Stimulated activated CD4-positive, alpha-beta T cell treated with anti-CD3 and anti-CD28 coated beads, Interleukin-15, amount 100 ng/mL, for 1 hour (primary cell): Measurements from ENCODE around the gene CBARP.

Source experiments
- DNase-seq, 2 donors: peaks; one replicate each; pipeline ENCODE4 v3.0.0-alpha.2; 2020; ENCODE audit warnings: low read depth in 1 of 2, low spot score in 1 of 2

The CBARP gene

GRCh38 chr19:1237754-1238368 is at the start of gene CBARP:
Gene CBARP, minus strand, starts transcription at chr19:1238005. Its CDS starts 1,905 bp downstream, at chr19:1236100.
- DNase-seq, result no peak

- DNase-seq, result no peak
These were observed 48.9 kb upstream of the CBARP start for GRCh38 chr19:1286487-1287353.

- DNase-seq, result no peak
These were observed 48.0 kb upstream of the CBARP start, which contains the start of gene EFNA2 for GRCh38 chr19:1285737-1286360. Gene EFNA2, plus strand, starts transcription at chr19:1285873. Its CDS starts 296 bp downstream, at chr19:1286169.

GRCh38 chr19:1284979-1285736 is 47.4 kb upstream of the CBARP start:
- DNase-seq, result no peak

GRCh38 chr19:1284293-1284978 is 46.6 kb upstream of the CBARP start:
- no peak for DNase-seq

- DNase-seq, result no peak
These were observed 46.1 kb upstream of the CBARP start for GRCh38 chr19:1283917-1284292.

GRCh38 chr19:1283207-1283916 is 45.6 kb upstream of the CBARP start:
- no peak for DNase-seq

GRCh38 chr19:1282588-1283206 is 44.9 kb upstream of the CBARP start:
- DNase-seq, result no peak

- no peak for DNase-seq
These were observed 43.9 kb upstream of the CBARP start for GRCh38 chr19:1281569-1282287.

GRCh38 chr19:1280636-1281568 is 43.1 kb upstream of the CBARP start:
- no peak for DNase-seq

- DNase-seq, result peak; percentile 55 to 67
These were observed 42.1 kb upstream of the CBARP start for GRCh38 chr19:1279782-1280341.

GRCh38 chr19:1278713-1279660 is 41.2 kb upstream of the CBARP start:
- no peak for DNase-seq

- DNase-seq, result no peak
These were observed 40.3 kb upstream of the CBARP start for GRCh38 chr19:1278074-1278473.

- DNase-seq, result no peak
These were observed 39.3 kb upstream of the CBARP start for GRCh38 chr19:1277061-1277460.

- DNase-seq, result no peak
These were observed 38.8 kb upstream of the CBARP start for GRCh38 chr19:1276628-1277022.

GRCh38 chr19:1275976-1276627 is 38.3 kb upstream of the CBARP start:
- no peak for DNase-seq
